GM12878 (cell line): Measurements from ENCODE around the gene INSL3. TPM values are rescaled to one million over a fixed set of nuclear protein-coding genes. Genes with fewer than 3 reads are reported as not detected.

Experiments used
- ATAC-seq: fragments of 200-7000 bp; cut with Tn5 transposase; 3 replicates; pipeline ENCODE4 v1.9.1; 2020; ENCODE audit warnings: mild to moderate bottlenecking, moderate library complexity
- BruUV-seq: library from RNA; stranded (reverse); fragments of 400-500 nt; replicated peaks from 2 replicates; lab custom pipeline; 2021; lab: Mats Ljungman, UMichigan
- CTCF ChIA-PET: fragments of 300-600 bp; sonication (Branson Sonifier 250); formaldehyde crosslinking; extraction: SDS; loops from one replicate; lab custom pipeline; 2021; ENCODE audit warnings: inconsistent platforms; lab: Yijun Ruan, JAX
- POLR2A ChIA-PET: fragments of 350-600 bp; formaldehyde crosslinking; extraction: SDS; loops from one replicate; lab custom pipeline; 2021; ENCODE audit warnings: inconsistent platforms; lab: Charles Lee
- RAD21 ChIA-PET: fragments of 300-600 bp; sonication (Branson Sonifier 250); formaldehyde crosslinking; loops from one replicate; lab custom pipeline; 2023; ENCODE audit warnings: antibody characterized with exemption; ENCODE audit not compliant: unreplicated experiment; lab: Charles Lee
- SMC1A ChIA-PET: fragments of 300-600 bp; sonication (Branson Sonifier 250); formaldehyde crosslinking; loops from one replicate; lab custom pipeline; 2023; ENCODE audit not compliant: unreplicated experiment, uncharacterized antibody; lab: Charles Lee
- DNase-seq: peaks from one replicate; pipeline ENCODE4 v3.0.0-alpha.2; 2011; ENCODE audit warnings: low read depth, low spot score
- FAIRE-seq: peaks from 3 replicates; lab custom pipeline; 2011; peaks lifted over from hg19 to GRCh38; lab: Jason Lieb, UNC
- H2AFZ ChIP-seq: 2 replicates; pipeline ENCODE4 v1.6.0; 2011; ENCODE audit warnings: low read depth, low read length, control low read depth; ENCODE audit not compliant: control insufficient read depth
- H3K27ac ChIP-seq: 2 replicates; pipeline ENCODE4 v1.5.1; 2011; ENCODE audit warnings: control low read depth; ENCODE audit not compliant: control insufficient read depth, insufficient read depth
- H3K27me3 ChIP-seq, 2 experiments: replicated peaks in 1 of 2; 2 replicates each; pipeline versions ENCODE4 v1.6.0 to v1.6.1; 2011; ENCODE audit warnings: low read length in 1 of 2; ENCODE audit not compliant: control insufficient read depth in 2 of 2, insufficient read depth in 2 of 2
- H3K36me3 ChIP-seq, 2 experiments: 2 replicates each; pipeline ENCODE4 v1.5.1; 2011; ENCODE audit warnings: low read length in 1 of 2; ENCODE audit not compliant: control insufficient read depth in 2 of 2, insufficient read depth in 2 of 2
- H3K4me1 ChIP-seq: 2 replicates; pipeline ENCODE4 v1.6.1; 2011; ENCODE audit warnings: mild to moderate bottlenecking, low read length, moderate library complexity, mixed read lengths; ENCODE audit not compliant: control insufficient read depth, insufficient read depth
- H3K4me2 ChIP-seq: 2 replicates; pipeline ENCODE4 v1.6.0; 2011; ENCODE audit warnings: control low read depth; ENCODE audit not compliant: control insufficient read depth, insufficient read depth
- H3K4me3 ChIP-seq: fragments of 200-600 bp; sonication (generic); 2 replicates; pipeline ENCODE4 v1.5.1; 2016
- H3K79me2 ChIP-seq: 2 replicates; pipeline ENCODE4 v1.6.0; 2011; ENCODE audit warnings: low read length; ENCODE audit not compliant: control insufficient read depth, insufficient read depth
- H3K9ac ChIP-seq: 2 replicates; pipeline ENCODE4 v1.8.0; 2011; ENCODE audit warnings: low read length, control low read depth, mixed read lengths; ENCODE audit not compliant: control insufficient read depth, insufficient read depth
- H3K9me3 ChIP-seq: replicated peaks from 3 replicates; pipeline ENCODE4 v1.5.1; 2011; ENCODE audit warnings: mild to moderate bottlenecking, low read length; ENCODE audit not compliant: control insufficient read depth, insufficient read depth
- H4K20me1 ChIP-seq: 2 replicates; pipeline ENCODE4 v1.6.0; 2011; ENCODE audit not compliant: control insufficient read depth, insufficient read depth
- NFYB ChIP-seq: IDR thresholded peaks from 2 replicates; pipeline ENCODE4 v1.6.1; 2011; ENCODE audit warnings: low read depth, mild to moderate bottlenecking, low read length, improper control_type of control experiment, moderate library complexity; ENCODE audit not compliant: insufficient read depth
- NR2C1 ChIP-seq: fragments of 450-650 bp; IDR thresholded peaks from 2 replicates; pipeline ENCODE4 v1.6.1; 2017; ENCODE audit warnings: antibody characterized with exemption, mild to moderate bottlenecking, moderate library complexity
- SP1 ChIP-seq: IDR thresholded peaks from one replicate; pipeline ENCODE4 v1.6.1; 2011; ENCODE audit warnings: low read depth, low read length
- WGBS: methylation state at CpG from one replicate; pipeline ENCODE4 v1.1.6; 2016; ENCODE audit warnings: low lambda C conversion rate; ENCODE audit not compliant: insufficient replicate concordance, insufficient coverage; ENCODE audit errors: missing lambda C conversion rate; 5-methylcytosine and 5-hydroxymethylcytosine counted together
- in situ Hi-C: fragments of 300-500 bp; cut with MboI; formaldehyde crosslinking; loops from 9 replicates; pipeline ENCODE4 v1.14.3; 2018; ENCODE audit warnings: mixed read lengths
- intact Hi-C: fragments of 100-400 bp; cut with micrococcal nuclease; formaldehyde crosslinking; loops from one replicate; pipeline ENCODE4 v1.14.2; 2022; ENCODE audit not compliant: unreplicated experiment
- polyA plus RNA-seq, 11 experiments: library from polyadenylated mRNA; depleted of rRNA in 4 of 11; unstranded in 6 of 11; stranded (reverse) in 5 of 11; fragments of >200 nt; fragmentation: Nextera tagmentation in 4 of 11; fragmentation: Illumina TruSeq in 1 of 11; extraction: Ambion mirVana in 4 of 11; extraction: Trizol in 1 of 11; gene quantifications; 1 replicate in 1 of 11; 2 replicates in 10 of 11; pipeline versions ENCODE4 v1.2.1 to v1.2.3, GENCODE V29; 2011 to 2016; ENCODE audit warnings: inconsistent platforms in 2 of 11, missing spikeins in 2 of 11, low read depth in 1 of 11
- total RNA-seq, 4 experiments: library from RNA; depleted of rRNA in 3 of 4; stranded (reverse); fragments of >200 nt in 3 of 4; fragmentation: Illumina TruSeq in 1 of 4; extraction: Trizol in 1 of 4; gene quantifications; 2 replicates each; pipeline versions ENCODE4 v1.2.1 to v1.2.3, GENCODE V29; 2013 to 2021
- TF ChIP-seq, protein P1 (sequence below): IDR thresholded peaks from 2 replicates; pipeline ENCODE4 v1.6.1; 2011; ENCODE audit warnings: borderline replicate concordance, low read depth, mild to moderate bottlenecking, moderate library complexity, mixed read lengths, low read length; ENCODE audit not compliant: insufficient read depth; ENCODE audit errors: extremely low read length
- TF ChIP-seq, protein P2 (sequence below): fragments of 450-650 bp; IDR thresholded peaks from 2 replicates; pipeline ENCODE4 v1.6.1; 2017; ENCODE audit warnings: low read depth, mild to moderate bottlenecking, moderate library complexity
- TF ChIP-seq, protein P3 (sequence below): fragments of 450-650 bp; IDR thresholded peaks from 2 replicates; pipeline ENCODE4 v1.6.1; 2016; ENCODE audit warnings: mild to moderate bottlenecking
- TF ChIP-seq, protein P4 (sequence below): IDR thresholded peaks from 2 replicates; pipeline ENCODE4 v1.6.1; 2011; ENCODE audit warnings: mild to moderate bottlenecking, low read depth, low read length, moderate library complexity; ENCODE audit not compliant: insufficient replicate concordance

The INSL3 gene
- total and polyA plus RNA-seq, 10 of the 15 experiments (the other 5 are each of a cell fraction or from before 2014, with no cell fraction given) = 0.27 to 1.9 (median 0.70) TPM

DNA sequence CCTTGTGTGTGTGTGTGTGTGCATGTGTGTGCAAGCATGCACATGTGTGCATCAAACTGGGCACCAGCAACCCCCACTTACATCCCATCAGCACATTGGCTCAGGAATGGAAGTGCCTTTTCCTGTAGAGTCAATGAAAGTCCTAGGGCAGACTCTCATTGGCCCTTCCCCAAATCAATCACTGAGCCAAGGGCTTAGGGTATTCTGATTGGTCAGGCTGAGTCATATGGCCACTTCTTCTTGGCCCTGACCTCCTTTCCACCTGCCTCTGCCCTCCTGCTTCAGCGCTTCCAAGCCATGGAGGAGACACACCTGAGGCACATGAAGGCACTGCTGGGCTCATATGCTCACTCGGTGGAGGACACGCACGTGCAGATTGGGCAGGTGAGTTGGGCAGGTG lies 49.1 kb downstream of the INSL3 start:
- POLR2A ChIA-PET = no interaction called here

More for the DNA sequence above, 49.1 kb downstream of the INSL3 start:
- FAIRE-seq = no peak
- ChIA-PET SMC1A (interaction anchor here (1.0 to 1.1 kb wide), 2 partner anchors 23 to 32 kb away, joined by 4 read pairs; no protein-coding TSS in a partner anchor), CTCF (no interaction called here), RAD21 (interaction anchor here (1.1 kb wide), 1 partner anchor 67 kb away, joined by 3 read pairs; no protein-coding TSS in a partner anchor)
- intact Hi-C loops (no loop called here), in situ Hi-C loops (no loop called here)
- DNase-seq = no peak
- Histone ChIP-seq H3K27me3 (no peaks in the 10 kb centered on the region), H3K79me2 (no peaks in the 10 kb centered on the region), H3K4me3 (no peak overlapping the region), H3K27ac (no peak overlapping the region), H3K4me2 (no peak overlapping the region), H4K20me1 (no peaks in the 10 kb centered on the region; the same call in 1 of the 2 replicates), H3K9ac (no peak overlapping the region)
- BruUV-seq = no TSS peak
- TF ChIP-seq, protein P1, sequence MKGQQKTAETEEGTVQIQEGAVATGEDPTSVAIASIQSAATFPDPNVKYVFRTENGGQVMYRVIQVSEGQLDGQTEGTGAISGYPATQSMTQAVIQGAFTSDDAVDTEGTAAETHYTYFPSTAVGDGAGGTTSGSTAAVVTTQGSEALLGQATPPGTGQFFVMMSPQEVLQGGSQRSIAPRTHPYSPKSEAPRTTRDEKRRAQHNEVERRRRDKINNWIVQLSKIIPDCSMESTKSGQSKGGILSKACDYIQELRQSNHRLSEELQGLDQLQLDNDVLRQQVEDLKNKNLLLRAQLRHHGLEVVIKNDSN = peak; percentile 65
- TF ChIP-seq, protein P2, sequence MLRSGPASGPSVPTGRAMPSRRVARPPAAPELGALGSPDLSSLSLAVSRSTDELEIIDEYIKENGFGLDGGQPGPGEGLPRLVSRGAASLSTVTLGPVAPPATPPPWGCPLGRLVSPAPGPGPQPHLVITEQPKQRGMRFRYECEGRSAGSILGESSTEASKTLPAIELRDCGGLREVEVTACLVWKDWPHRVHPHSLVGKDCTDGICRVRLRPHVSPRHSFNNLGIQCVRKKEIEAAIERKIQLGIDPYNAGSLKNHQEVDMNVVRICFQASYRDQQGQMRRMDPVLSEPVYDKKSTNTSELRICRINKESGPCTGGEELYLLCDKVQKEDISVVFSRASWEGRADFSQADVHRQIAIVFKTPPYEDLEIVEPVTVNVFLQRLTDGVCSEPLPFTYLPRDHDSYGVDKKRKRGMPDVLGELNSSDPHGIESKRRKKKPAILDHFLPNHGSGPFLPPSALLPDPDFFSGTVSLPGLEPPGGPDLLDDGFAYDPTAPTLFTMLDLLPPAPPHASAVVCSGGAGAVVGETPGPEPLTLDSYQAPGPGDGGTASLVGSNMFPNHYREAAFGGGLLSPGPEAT = no peak
- no peak for TF ChIP-seq NR2C1
- peak; percentile 46; the same call in 1 of the 2 replicates for TF ChIP-seq NFYB
- TF ChIP-seq, protein P3, sequence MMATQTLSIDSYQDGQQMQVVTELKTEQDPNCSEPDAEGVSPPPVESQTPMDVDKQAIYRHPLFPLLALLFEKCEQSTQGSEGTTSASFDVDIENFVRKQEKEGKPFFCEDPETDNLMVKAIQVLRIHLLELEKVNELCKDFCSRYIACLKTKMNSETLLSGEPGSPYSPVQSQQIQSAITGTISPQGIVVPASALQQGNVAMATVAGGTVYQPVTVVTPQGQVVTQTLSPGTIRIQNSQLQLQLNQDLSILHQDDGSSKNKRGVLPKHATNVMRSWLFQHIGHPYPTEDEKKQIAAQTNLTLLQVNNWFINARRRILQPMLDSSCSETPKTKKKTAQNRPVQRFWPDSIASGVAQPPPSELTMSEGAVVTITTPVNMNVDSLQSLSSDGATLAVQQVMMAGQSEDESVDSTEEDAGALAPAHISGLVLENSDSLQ = peak; percentile 96
- TF ChIP-seq, protein P4, sequence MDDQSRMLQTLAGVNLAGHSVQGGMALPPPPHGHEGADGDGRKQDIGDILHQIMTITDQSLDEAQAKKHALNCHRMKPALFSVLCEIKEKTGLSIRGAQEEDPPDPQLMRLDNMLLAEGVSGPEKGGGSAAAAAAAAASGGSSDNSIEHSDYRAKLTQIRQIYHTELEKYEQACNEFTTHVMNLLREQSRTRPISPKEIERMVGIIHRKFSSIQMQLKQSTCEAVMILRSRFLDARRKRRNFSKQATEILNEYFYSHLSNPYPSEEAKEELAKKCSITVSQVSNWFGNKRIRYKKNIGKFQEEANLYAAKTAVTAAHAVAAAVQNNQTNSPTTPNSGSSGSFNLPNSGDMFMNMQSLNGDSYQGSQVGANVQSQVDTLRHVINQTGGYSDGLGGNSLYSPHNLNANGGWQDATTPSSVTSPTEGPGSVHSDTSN = peak; percentile 87
- peak; percentile 80 for TF ChIP-seq SP1
- TF ChIP-seq, all 136 proteins: peak for 5
- peaks cover 10 to 11% of the 10 kb centered on the region in 2 experiments for H3K36me3 ChIP-seq
- no peak overlapping the region for H2AFZ ChIP-seq
- 100% methylated on average over 4 of the region's 4 CpGs for WGBS
- H3K9me3 ChIP-seq = no peaks in the 10 kb centered on the region
- H3K4me1 ChIP-seq = peaks cover 18% of the 10 kb centered on the region
- ATAC-seq = no peak
